Mesothelial cell of epicardium (in vitro differentiated cells): Measurements from ENCODE around the gene FGG. TPM values are rescaled to one million over a fixed set of nuclear protein-coding genes. Genes with fewer than 3 reads are reported as not detected.

Source experiments
- DNase-seq, 2 experiments: peaks; one replicate each; pipeline ENCODE4 v3.0.0; 2021; ENCODE audit warnings: low spot score in 2 of 2; ENCODE audit not compliant: unreplicated experiment in 2 of 2
- H3K27ac Mint-ChIP-seq: 2 replicates; pipeline ENCODE4 v1.8.0; 2021; ENCODE audit warnings: mixed read lengths
- H3K27me3 Mint-ChIP-seq: 2 replicates; pipeline ENCODE4 v1.8.0; 2021; ENCODE audit warnings: low read depth, mixed read lengths
- H3K36me3 Mint-ChIP-seq: 2 replicates; pipeline ENCODE4 v1.8.0; 2021; ENCODE audit warnings: mixed read lengths
- H3K4me1 Mint-ChIP-seq: 2 replicates; pipeline ENCODE4 v1.8.0; 2021; ENCODE audit warnings: mixed read lengths
- H3K4me3 Mint-ChIP-seq: 2 replicates; pipeline ENCODE4 v1.8.0; 2021; ENCODE audit warnings: mild to moderate bottlenecking, moderate library complexity, mixed read lengths
- H3K9me3 Mint-ChIP-seq: 2 replicates; pipeline ENCODE4 v1.8.0; 2021; ENCODE audit warnings: mixed read lengths
- total RNA-seq: library from RNA; stranded (reverse); gene quantifications from 3 replicates; pipeline ENCODE4 v1.2.1, GENCODE V29; 2021
- TF ChIP-seq, protein P1 (sequence below): fragments of 200-600 bp; sonication (generic); IDR thresholded peaks from one replicate; pipeline ENCODE4 v1.5.0; 2021; ENCODE audit warnings: antibody characterized with exemption; ENCODE audit not compliant: unreplicated experiment

The FGG gene
- total RNA-seq, 1 donor from 2014 or later = 1.0 TPM

DNA sequence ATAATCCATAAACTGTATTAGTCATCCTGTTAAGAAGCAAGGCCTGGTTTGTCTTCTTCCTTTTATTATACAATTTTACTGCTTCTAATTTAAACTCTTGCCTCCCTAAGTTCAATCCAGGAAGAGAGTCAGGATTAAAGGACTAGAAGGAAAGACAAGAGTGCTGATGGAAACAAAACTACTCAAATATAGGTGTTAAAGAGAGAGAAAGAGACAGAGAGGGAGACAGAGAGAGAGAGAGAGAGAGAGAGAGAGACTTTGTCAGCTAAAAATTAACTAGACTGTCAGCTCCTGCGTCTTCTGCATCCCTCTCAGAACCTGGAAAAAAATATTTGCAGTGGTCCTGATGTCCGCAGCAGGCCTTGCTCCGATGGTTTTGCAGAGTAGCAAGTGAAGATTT, 13.5 kb upstream of the FGG start:
- Mint-ChIP-seq H3K27me3 (peaks cover 27% of the 10 kb centered on the region), H3K27ac (peak overlapping the region; percentile 35), H3K4me3 (no peak overlapping the region), H3K36me3 (no peaks in the 10 kb centered on the region), H3K9me3 (no peaks in the 10 kb centered on the region), H3K4me1 (peaks cover 4% of the 10 kb centered on the region)
- TF ChIP-seq, protein P1, sequence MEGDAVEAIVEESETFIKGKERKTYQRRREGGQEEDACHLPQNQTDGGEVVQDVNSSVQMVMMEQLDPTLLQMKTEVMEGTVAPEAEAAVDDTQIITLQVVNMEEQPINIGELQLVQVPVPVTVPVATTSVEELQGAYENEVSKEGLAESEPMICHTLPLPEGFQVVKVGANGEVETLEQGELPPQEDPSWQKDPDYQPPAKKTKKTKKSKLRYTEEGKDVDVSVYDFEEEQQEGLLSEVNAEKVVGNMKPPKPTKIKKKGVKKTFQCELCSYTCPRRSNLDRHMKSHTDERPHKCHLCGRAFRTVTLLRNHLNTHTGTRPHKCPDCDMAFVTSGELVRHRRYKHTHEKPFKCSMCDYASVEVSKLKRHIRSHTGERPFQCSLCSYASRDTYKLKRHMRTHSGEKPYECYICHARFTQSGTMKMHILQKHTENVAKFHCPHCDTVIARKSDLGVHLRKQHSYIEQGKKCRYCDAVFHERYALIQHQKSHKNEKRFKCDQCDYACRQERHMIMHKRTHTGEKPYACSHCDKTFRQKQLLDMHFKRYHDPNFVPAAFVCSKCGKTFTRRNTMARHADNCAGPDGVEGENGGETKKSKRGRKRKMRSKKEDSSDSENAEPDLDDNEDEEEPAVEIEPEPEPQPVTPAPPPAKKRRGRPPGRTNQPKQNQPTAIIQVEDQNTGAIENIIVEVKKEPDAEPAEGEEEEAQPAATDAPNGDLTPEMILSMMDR = no peak
- DNase-seq = no peak

DNA sequence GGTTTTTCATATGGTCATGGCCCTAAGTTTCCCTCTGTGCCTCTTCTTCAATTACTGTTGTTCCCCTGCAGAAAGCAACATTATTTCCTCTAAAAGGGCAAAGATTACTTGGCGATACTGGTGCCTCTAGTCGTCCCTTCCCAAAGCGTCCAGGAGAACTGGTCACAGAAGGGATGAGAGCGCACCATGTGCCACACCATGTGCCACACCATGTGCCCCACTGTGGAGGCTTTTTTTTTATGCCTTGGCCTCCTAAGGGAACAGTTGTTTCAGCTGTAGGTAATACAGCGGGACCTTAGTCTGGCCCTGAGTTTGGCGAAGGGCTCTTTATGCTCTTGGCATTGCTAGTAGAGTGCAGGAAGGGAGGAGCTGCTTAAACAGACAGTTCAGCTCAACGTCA, 11.5 kb upstream of the FGG start:
- peaks cover 22% of the 10 kb centered on the region for H3K27me3 Mint-ChIP-seq
- no peak overlapping the region for H3K4me3 Mint-ChIP-seq
- no peak for DNase-seq
- H3K36me3 Mint-ChIP-seq = no peaks in the 10 kb centered on the region
- no peaks in the 10 kb centered on the region for H3K9me3 Mint-ChIP-seq
- no peak overlapping the region for H3K27ac Mint-ChIP-seq
- peaks cover 4% of the 10 kb centered on the region for H3K4me1 Mint-ChIP-seq
- TF ChIP-seq, protein P1 = no peak

DNA sequence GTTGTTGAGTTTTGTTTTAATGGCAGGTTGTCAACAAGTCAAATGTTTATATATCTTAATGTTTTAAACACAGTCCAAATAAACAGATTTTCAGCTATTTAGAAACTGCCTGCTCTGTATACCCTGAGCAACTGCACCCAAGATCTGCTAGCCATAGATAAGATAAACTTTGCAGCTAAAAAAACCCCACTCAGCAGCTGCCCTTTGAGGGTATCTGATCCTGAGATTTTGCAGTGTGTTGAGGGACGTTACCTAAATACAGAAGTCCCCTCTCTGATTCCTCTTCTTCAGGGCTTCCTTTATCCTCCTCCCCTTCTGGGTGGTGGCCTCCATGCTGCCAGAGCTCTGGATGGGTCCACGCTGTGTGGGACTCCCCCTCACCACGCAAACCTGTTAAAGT, 11.0 kb upstream of the FGG start:
- Mint-ChIP-seq H3K36me3 (no peaks in the 10 kb centered on the region), H3K27me3 (peaks cover 22% of the 10 kb centered on the region), H3K27ac (no peak overlapping the region), H3K9me3 (no peaks in the 10 kb centered on the region), H3K4me3 (no peak overlapping the region), H3K4me1 (peaks cover 9% of the 10 kb centered on the region)
- DNase-seq = no peak
- TF ChIP-seq, protein P1 = no peak

DNA sequence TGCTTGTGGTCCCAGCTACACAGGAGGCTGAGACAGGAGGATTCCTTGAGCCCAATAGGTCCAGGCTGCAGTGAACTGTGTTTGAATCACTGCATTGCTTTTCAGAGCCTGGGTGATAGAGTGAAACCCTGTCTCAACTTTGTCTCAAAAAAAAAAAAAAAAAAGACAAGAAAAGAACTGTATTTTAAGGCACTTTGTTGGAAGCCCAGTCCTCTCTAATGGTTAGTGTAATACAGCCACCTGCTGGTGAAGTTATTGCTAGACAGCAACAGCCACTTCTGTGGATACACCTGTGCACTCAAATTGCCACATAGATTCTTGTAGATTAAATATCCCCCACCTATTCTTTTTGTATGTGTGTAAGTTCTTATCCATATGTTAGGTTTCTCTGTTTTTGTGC, 10.1 kb upstream of the FGG start:
- Mint-ChIP-seq H3K4me3 (no peak overlapping the region), H3K4me1 (peaks cover 12% of the 10 kb centered on the region), H3K9me3 (no peaks in the 10 kb centered on the region), H3K36me3 (no peaks in the 10 kb centered on the region), H3K27me3 (peaks cover 22% of the 10 kb centered on the region), H3K27ac (no peak overlapping the region)
- TF ChIP-seq, protein P1 = peak; percentile 70
- DNase-seq = no peak

DNA sequence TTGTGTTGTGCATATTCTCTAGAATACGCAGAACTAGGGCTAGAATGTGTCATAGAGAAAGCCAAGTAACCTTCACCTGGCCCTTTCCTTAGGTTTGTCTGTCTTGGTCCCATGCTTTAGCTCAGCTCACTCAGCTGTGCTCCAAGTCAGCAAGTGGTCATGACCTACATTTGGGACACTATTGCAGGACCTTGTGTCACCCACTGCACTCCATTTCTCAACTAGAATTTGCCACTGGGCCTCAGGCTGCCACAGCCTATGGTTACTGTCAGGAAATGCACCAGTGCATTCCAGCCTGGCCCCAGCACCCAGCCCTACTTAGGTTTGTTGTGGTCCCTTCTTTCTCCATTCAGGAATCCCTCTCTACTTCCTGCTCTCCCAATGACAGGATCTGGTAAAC, 7.7 kb upstream of the FGG start:
- Mint-ChIP-seq H3K27ac (no peak overlapping the region), H3K4me1 (peaks cover 20% of the 10 kb centered on the region), H3K27me3 (peaks cover 15% of the 10 kb centered on the region), H3K4me3 (no peak overlapping the region), H3K36me3 (no peaks in the 10 kb centered on the region), H3K9me3 (no peaks in the 10 kb centered on the region)
- TF ChIP-seq, protein P1 = no peak
- DNase-seq = no peak

DNA sequence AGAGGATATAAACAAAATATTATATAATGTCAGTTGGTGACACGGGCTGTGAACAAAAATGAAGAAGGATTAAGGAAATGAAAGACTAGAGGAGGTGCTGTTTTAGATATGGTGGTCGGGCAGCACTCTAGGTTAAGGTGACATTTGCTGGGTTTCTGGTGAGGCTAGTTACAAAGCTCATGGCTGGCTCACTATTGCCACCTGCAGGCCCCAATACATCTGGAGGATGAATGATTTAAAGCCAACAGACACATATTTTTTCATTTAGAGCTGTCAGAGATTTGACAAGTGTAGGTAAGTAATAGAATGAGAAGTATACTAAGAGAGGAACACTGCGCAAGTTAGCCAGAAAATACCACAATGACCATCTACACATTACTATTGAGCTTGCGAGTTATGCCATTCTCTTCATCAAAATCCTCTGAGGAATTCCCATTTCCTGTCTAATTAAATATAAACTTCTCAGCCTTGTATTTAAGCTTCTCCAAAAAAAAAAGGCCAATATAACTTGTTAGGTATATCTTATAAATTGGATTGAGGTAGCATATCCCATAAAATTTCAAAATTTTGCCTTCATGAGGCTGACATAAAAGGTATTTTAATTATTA, 6.4 kb upstream of the FGG start:
- peaks cover 10% of the 10 kb centered on the region for H3K27me3 Mint-ChIP-seq
- DNase-seq = peak in 1 of 2 experiments; percentile 41
- H3K27ac Mint-ChIP-seq = no peak overlapping the region
- peaks cover 20% of the 10 kb centered on the region for H3K4me1 Mint-ChIP-seq
- TF ChIP-seq, protein P1 = peak; percentile 58
- no peaks in the 10 kb centered on the region for H3K36me3 Mint-ChIP-seq
- H3K4me3 Mint-ChIP-seq = no peak overlapping the region
- H3K9me3 Mint-ChIP-seq = no peaks in the 10 kb centered on the region
